Measurements from ENCODE around the gene CCBE1.

The CCBE1 gene

DNA sequence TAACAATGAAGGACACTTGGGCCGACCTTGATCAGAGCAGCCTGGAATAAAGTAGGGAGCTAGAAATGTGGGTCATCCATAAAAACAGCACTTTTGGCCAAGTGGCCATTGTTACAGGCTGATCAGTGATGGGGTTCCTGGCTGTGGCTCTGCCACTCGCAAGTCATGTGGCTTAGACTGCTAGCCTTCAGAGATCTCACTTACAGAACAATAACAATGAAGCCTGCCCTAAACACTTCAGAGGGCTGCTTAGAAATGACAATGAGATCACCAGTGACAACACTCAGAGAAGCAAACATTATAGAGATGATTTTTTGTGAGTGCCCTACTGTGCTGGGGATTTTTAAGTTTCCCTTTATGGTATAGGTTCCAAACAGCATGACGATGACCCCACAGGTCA lies 230.2 kb downstream of the CCBE1 start:
- DNase-seq (ENCODE audit: extremely low read depth in 1 of 2, low read depth in 1 of 2) = no peak

DNA sequence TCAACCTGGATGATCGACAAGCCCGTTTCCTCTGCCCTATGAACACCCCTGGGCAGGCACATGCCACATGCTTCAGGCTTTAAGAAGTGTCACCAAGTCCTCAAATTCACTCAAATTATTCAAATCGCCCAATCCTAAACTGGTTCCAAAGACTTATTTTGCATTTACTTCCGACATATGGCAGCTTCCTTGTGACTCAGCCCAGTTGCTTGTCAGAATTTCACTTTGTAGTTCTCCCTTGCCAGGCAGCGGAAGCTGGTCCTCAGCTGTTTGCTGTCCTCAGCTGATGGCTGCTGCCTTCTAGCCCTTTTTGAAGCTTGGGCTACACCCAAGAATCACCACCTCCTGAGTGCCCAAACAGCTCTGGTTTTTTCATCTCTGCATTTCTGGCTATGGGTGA lies 232.7 kb downstream of the CCBE1 start:
- DNase-seq (ENCODE audit: extremely low read depth in 1 of 2, low read depth in 1 of 2) = no peak

GRCh38 chr18:59461171-59461570 lies 236.1 kb downstream of the CCBE1 start:
- no peak for DNase-seq (ENCODE audit: extremely low read depth in 1 of 2, low read depth in 1 of 2)

GRCh38 chr18:59460072-59460420 lies 237.2 kb downstream of the CCBE1 start:
- no peak for DNase-seq (ENCODE audit: extremely low read depth in 1 of 2, low read depth in 1 of 2)

DNA sequence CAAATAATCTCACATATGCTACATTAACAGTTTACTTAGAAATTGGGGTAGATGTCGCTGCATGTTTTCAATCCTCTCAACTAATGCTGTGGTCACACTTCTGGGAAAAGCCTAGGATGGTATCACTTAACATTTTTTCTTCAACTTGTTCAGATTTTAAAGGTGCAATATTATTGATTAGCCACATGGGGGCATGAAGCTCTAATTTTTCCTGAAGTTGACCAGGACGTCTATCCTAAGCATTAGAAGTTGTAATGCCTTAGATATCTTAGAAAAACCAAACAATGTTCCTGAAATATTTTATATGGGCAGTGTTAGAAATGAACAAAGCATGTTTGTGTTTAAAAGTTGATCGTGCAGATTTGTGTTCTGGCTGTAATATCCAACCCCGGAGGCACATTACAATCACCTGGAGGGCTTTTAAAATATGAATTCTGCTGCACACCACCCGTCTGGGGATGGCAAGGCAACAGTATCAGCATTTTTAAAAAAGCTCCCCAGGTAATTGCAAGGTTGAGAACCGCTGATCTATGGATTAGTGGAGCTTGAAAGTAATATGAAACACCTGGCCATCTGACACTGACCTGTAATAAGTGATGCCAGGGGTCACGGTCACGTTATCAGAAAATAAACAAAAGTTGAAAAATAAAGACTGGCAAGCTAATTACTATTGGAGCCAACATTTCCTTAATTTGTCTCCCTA lies 237.7 kb downstream of the CCBE1 start:
- DNase-seq (ENCODE audit: extremely low read depth in 1 of 2, low read depth in 1 of 2) = no peak

GRCh38 chr18:59458575-59458974 lies 238.6 kb downstream of the CCBE1 start:
- DNase-seq (ENCODE audit: extremely low read depth in 1 of 2, low read depth in 1 of 2) = no peak

- DNase-seq (ENCODE audit: extremely low read depth in 1 of 2, low read depth in 1 of 2) = no peak
Measured at GRCh38 chr18:59456657-59457056, 240.6 kb downstream of the CCBE1 start.

DNA sequence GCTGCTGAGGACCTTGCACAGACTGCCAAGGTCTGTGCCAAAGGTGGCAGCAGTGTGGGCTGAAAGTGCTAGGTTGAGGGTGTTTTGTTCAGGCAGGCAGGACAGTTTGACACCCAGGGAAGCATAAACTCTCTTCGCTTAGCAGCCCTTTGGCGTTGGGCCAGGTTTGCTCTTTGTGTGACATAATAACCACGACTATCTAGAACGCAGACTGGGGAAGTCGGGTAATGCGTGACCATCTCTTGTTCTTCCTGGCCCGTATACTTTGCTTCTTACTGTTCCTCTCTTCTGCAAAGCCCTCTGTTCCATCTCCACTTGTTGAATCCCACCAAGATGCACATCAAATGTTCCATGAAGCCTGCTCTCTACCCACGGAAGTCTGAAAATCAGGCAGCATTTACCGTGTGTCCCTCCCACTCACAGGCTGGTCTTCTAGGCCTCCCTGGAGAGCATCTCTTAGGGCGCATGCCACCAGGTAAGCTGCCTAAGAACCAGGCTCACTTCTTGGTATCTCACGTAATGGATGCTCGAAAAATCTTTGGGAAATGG lies 241.4 kb downstream of the CCBE1 start:
- DNase-seq (ENCODE audit: extremely low read depth in 1 of 2, low read depth in 1 of 2) = no peak

GRCh38 chr18:59454909-59455727 lies 242.1 kb downstream of the CCBE1 start:
- DNase-seq (ENCODE audit: extremely low read depth in 1 of 2, low read depth in 1 of 2) = no peak

DNA sequence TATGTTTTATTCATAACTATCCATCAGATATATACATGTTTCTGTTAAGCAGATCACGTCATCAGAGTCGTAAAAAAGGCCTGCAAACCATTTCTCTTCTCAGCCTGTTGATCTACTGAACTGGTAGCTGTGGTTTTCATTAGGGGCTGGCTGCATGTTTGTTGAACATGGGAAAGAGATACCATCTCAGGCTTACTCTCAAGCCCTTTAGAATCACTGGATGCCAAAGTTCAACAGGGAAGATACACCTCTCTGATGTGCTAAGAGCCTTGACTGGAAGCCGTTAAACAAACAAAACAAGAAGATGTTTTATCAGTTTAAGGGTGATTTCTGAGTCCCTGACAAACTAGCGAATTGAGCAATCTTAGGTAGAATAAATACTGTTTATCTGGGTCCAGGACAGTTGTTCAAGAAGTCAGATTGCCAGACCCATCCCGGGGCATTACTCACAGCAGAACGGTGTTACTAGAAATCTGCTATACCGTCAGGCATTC lies 243.7 kb downstream of the CCBE1 start:
- no peak for DNase-seq (ENCODE audit: extremely low read depth in 1 of 2, low read depth in 1 of 2)

GRCh38 chr18:59451963-59452362 lies 245.3 kb downstream of the CCBE1 start:
- DNase-seq (ENCODE audit: extremely low read depth in 1 of 2, low read depth in 1 of 2) = no peak

GRCh38 chr18:59451073-59451472 lies 246.2 kb downstream of the CCBE1 start:
- no peak for DNase-seq (ENCODE audit: extremely low read depth in 1 of 2, low read depth in 1 of 2)

DNA sequence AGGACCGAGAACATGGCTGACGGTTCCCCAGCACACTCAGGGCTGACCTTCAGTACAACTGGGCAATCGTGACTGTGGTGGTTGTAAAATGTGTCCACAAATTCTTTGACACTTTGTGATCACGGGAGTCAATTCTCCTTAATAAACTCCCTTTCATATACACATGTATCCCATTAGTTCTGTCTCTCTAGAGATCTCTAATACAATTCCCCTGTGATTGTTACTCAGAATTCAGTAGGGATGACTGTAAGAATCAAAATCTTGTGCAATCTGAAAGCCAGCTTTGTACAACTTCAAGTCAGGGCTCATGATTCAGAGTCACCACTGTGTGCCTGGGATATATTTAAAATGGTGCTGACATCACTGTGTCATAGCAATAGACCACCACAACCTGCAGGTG lies 248.7 kb downstream of the CCBE1 start:
- no peak for DNase-seq (ENCODE audit: extremely low read depth in 1 of 2, low read depth in 1 of 2)

DNA sequence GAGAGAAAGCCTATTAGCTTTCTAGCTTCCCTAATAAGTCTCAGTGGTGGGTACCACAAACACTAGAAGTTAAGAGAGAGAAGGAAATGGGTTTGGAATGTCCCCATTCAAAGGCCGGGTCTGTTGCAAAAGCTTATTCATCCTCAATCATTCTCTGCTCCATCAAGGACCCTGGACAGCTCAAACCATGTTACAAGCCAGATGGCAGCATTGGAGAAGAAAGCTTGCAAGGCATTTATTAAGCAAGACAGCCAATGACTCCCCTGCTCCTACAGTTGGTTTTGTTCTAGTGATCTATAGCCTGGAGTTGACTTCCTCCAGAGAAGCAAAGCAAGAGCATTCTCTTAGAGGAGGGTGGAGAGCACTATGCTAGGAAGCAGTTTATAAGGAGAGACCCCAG lies 251.2 kb downstream of the CCBE1 start:
- no peak for DNase-seq (ENCODE audit: extremely low read depth in 1 of 2, low read depth in 1 of 2)

- DNase-seq (ENCODE audit: extremely low read depth in 1 of 2, low read depth in 1 of 2) = no peak
Measured at GRCh38 chr18:59437851-59438569, 259.2 kb downstream of the CCBE1 start.

GRCh38 chr18:59432803-59433597 lies 264.2 kb downstream of the CCBE1 start:
- no peak for DNase-seq (ENCODE audit: extremely low read depth in 1 of 2, low read depth in 1 of 2)

- no peak for DNase-seq (ENCODE audit: extremely low read depth in 1 of 2, low read depth in 1 of 2)
Measured at GRCh38 chr18:59431131-59431530, 266.1 kb downstream of the CCBE1 start.

- no peak for DNase-seq (ENCODE audit: extremely low read depth in 1 of 2, low read depth in 1 of 2)
Measured at GRCh38 chr18:59429608-59430007, 267.6 kb downstream of the CCBE1 start.

- no peak for DNase-seq (ENCODE audit: extremely low read depth in 1 of 2, low read depth in 1 of 2)
Measured at GRCh38 chr18:59428018-59428417, 269.2 kb downstream of the CCBE1 start.

GRCh38 chr18:59426855-59427254 lies 270.4 kb downstream of the CCBE1 start:
- no peak for DNase-seq (ENCODE audit: extremely low read depth in 1 of 2, low read depth in 1 of 2)

GRCh38 chr18:59423259-59423658 lies 274.0 kb downstream of the CCBE1 start:
- no peak for DNase-seq (ENCODE audit: extremely low read depth in 1 of 2, low read depth in 1 of 2)

All from activated CD8-positive, alpha-beta memory T cell treated with anti-CD3 and anti-CD28 coated beads for 1 hour (primary cell).